Neural cell (in vitro differentiated cells): Measurements from ENCODE around the gene GP5. TPM values are rescaled to one million over a fixed set of nuclear protein-coding genes. Genes with fewer than 3 reads are reported as not detected.

Experiments used
- H2AFZ ChIP-seq: fragments of 200-600, 300-800 bp; sonication (generic), shearing (Covaris generic); 2 replicates; pipeline ENCODE4 v1.6.0; 2014; ENCODE audit warnings: low read depth, mild to moderate bottlenecking, antibody characterized with exemption, low read length, moderate library complexity
- H3F3A ChIP-seq: fragments of 200-600 bp; shearing (Covaris generic); 2 replicates; pipeline ENCODE4 v1.6.1; 2016; ENCODE audit warnings: mild to moderate bottlenecking, moderate library complexity, mixed read lengths, antibody characterized with exemption, low read length; ENCODE audit not compliant: insufficient read depth, poor library complexity, severe bottlenecking
- H3K27ac ChIP-seq: fragments of 200-600, 300-800 bp; sonication (generic), shearing (Covaris generic); 2 replicates; pipeline ENCODE4 v1.5.1; 2014; ENCODE audit warnings: mild to moderate bottlenecking, low read length, moderate library complexity
- H3K27me3 ChIP-seq: fragments of 300-800, 200-600 bp; sonication (generic), shearing (Covaris generic); 2 replicates; pipeline ENCODE4 v1.6.0; 2014; ENCODE audit warnings: mild to moderate bottlenecking, low read depth, low read length, moderate library complexity; ENCODE audit not compliant: insufficient read depth
- H3K36me3 ChIP-seq: fragments of 300-800, 200-600 bp; sonication (generic), shearing (Covaris generic); 2 replicates; pipeline ENCODE4 v1.5.1; 2014; ENCODE audit warnings: mild to moderate bottlenecking, antibody characterized with exemption, low read length, moderate library complexity; ENCODE audit not compliant: insufficient read depth
- H3K4me2 ChIP-seq: fragments of 300-800, 200-600 bp; sonication (generic), shearing (Covaris generic); 2 replicates; pipeline ENCODE4 v1.6.0; 2014; ENCODE audit warnings: mild to moderate bottlenecking, low read length
- H3K4me3 ChIP-seq: fragments of 300-800, 200-600 bp; sonication (generic), shearing (Covaris generic); 2 replicates; pipeline ENCODE4 v1.5.1; 2014; ENCODE audit warnings: mild to moderate bottlenecking, low read length, moderate library complexity
- H3K79me2 ChIP-seq: fragments of 200-600 bp; shearing (Covaris generic); replicated peaks from 2 replicates; pipeline ENCODE4 v1.6.0; 2014; ENCODE audit warnings: mild to moderate bottlenecking, low read length, moderate library complexity; ENCODE audit not compliant: insufficient read depth
- H3K9ac ChIP-seq: fragments of 300-800, 200-600 bp; sonication (generic), shearing (Covaris generic); 2 replicates; pipeline ENCODE4 v1.6.1; 2016; ENCODE audit warnings: mild to moderate bottlenecking, low read length, mixed read lengths
- H3K9me2 ChIP-seq: fragments of 200-600 bp; shearing (Covaris generic); 2 replicates; pipeline ENCODE4 v1.6.1; 2016; ENCODE audit warnings: mild to moderate bottlenecking, low read length, mixed read lengths; ENCODE audit not compliant: insufficient read depth
- H3K9me3 ChIP-seq: fragments of 200-600, 300-800 bp; sonication (generic), shearing (Covaris generic); 2 replicates; pipeline ENCODE4 v1.6.1; 2016; ENCODE audit warnings: mild to moderate bottlenecking, mixed run types, low read length, moderate library complexity, mixed read lengths
- H4K20me1 ChIP-seq: fragments of 200-600 bp; shearing (Covaris generic); 2 replicates; pipeline ENCODE4 v1.6.1; 2016; ENCODE audit warnings: mild to moderate bottlenecking, mixed run types; ENCODE audit not compliant: insufficient read depth
- EP300 ChIP-seq: fragments of 450-650 bp; conservative IDR thresholded peaks from 2 replicates; pipeline ENCODE4 v1.6.1; 2014; ENCODE audit warnings: antibody characterized with exemption, mild to moderate bottlenecking, moderate library complexity; ENCODE audit not compliant: poor library complexity, severe bottlenecking
- EZH2 ChIP-seq: fragments of 200-600, 300-800 bp; shearing (Covaris generic), sonication (generic); IDR thresholded peaks from 2 replicates; pipeline ENCODE4 v1.6.1; 2014; ENCODE audit warnings: antibody characterized with exemption, low read length, borderline replicate concordance, mild to moderate bottlenecking; ENCODE audit not compliant: insufficient read depth, poor library complexity, severe bottlenecking
- MXI1 ChIP-seq: fragments of 450-650 bp; conservative IDR thresholded peaks from 2 replicates; pipeline ENCODE4 v1.6.1; 2014; ENCODE audit warnings: antibody characterized with exemption, mild to moderate bottlenecking; ENCODE audit not compliant: poor library complexity, severe bottlenecking
- POLR2AphosphoS5 ChIP-seq: IDR thresholded peaks from 2 replicates; pipeline ENCODE4 v1.6.1; 2012
- RAD21 ChIP-seq: fragments of 450-650 bp; conservative IDR thresholded peaks from 2 replicates; pipeline ENCODE4 v1.6.1; 2014; ENCODE audit warnings: antibody characterized with exemption, mild to moderate bottlenecking, moderate library complexity
- SMC3 ChIP-seq: fragments of 450-650 bp; conservative IDR thresholded peaks from 2 replicates; pipeline ENCODE4 v1.6.1; 2014; ENCODE audit warnings: antibody characterized with exemption, mild to moderate bottlenecking, moderate library complexity; ENCODE audit not compliant: poor library complexity
- TAF1 ChIP-seq: IDR thresholded peaks from 2 replicates; pipeline ENCODE4 v1.6.1; 2012; ENCODE audit warnings: low read depth
- polyA plus RNA-seq: library from polyadenylated mRNA; depleted of rRNA; stranded (reverse); fragments of >200 nt; gene quantifications from 2 replicates; pipeline ENCODE4 v1.2.3, GENCODE V29; 2014
- TF ChIP-seq, protein P1 (sequence below): fragments of 450-650 bp; IDR thresholded peaks from 2 replicates; pipeline ENCODE4 v1.5.1; 2014; ENCODE audit warnings: antibody characterized with exemption, mild to moderate bottlenecking, moderate library complexity; ENCODE audit not compliant: poor library complexity, severe bottlenecking
- TF ChIP-seq, protein P2 (sequence below): IDR thresholded peaks from 2 replicates; pipeline ENCODE4 v1.6.1; 2012; ENCODE audit warnings: borderline replicate concordance

Gene GP5
- polyA plus RNA-seq, 1 donor from 2014 or later, result 0.14 TPM

DNA sequence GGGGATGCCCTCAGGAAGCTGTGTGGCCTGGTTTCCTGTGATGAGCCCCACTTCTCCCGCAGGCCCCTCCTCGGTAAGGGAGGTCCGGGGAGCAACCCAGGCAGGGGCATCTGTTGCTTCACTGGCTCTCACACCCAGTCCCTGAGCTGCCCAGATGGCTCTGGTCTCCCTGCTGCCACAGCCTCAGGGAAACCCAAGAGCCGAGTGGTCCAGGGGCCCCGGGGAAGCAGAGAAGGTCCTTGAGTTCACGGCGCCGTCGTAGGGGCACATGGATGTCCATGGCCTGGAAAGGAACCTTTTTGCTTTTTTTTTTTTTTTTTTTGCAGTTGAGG, 16.2 kb downstream of the GP5 start:
- H2AFZ ChIP-seq, result no peak overlapping the region
- H3K4me2 ChIP-seq, result no peak overlapping the region
- TF ChIP-seq RAD21 (no peak), EP300 (no peak), SMC3 (no peak), POLR2AphosphoS5 (no peak), EZH2 (no peak), MXI1 (no peak), TAF1 (no peak)
- TF ChIP-seq, protein P1, sequence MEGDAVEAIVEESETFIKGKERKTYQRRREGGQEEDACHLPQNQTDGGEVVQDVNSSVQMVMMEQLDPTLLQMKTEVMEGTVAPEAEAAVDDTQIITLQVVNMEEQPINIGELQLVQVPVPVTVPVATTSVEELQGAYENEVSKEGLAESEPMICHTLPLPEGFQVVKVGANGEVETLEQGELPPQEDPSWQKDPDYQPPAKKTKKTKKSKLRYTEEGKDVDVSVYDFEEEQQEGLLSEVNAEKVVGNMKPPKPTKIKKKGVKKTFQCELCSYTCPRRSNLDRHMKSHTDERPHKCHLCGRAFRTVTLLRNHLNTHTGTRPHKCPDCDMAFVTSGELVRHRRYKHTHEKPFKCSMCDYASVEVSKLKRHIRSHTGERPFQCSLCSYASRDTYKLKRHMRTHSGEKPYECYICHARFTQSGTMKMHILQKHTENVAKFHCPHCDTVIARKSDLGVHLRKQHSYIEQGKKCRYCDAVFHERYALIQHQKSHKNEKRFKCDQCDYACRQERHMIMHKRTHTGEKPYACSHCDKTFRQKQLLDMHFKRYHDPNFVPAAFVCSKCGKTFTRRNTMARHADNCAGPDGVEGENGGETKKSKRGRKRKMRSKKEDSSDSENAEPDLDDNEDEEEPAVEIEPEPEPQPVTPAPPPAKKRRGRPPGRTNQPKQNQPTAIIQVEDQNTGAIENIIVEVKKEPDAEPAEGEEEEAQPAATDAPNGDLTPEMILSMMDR, result no peak
- TF ChIP-seq, protein P2, sequence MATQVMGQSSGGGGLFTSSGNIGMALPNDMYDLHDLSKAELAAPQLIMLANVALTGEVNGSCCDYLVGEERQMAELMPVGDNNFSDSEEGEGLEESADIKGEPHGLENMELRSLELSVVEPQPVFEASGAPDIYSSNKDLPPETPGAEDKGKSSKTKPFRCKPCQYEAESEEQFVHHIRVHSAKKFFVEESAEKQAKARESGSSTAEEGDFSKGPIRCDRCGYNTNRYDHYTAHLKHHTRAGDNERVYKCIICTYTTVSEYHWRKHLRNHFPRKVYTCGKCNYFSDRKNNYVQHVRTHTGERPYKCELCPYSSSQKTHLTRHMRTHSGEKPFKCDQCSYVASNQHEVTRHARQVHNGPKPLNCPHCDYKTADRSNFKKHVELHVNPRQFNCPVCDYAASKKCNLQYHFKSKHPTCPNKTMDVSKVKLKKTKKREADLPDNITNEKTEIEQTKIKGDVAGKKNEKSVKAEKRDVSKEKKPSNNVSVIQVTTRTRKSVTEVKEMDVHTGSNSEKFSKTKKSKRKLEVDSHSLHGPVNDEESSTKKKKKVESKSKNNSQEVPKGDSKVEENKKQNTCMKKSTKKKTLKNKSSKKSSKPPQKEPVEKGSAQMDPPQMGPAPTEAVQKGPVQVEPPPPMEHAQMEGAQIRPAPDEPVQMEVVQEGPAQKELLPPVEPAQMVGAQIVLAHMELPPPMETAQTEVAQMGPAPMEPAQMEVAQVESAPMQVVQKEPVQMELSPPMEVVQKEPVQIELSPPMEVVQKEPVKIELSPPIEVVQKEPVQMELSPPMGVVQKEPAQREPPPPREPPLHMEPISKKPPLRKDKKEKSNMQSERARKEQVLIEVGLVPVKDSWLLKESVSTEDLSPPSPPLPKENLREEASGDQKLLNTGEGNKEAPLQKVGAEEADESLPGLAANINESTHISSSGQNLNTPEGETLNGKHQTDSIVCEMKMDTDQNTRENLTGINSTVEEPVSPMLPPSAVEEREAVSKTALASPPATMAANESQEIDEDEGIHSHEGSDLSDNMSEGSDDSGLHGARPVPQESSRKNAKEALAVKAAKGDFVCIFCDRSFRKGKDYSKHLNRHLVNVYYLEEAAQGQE, result no peak
- H4K20me1 ChIP-seq, result no peaks in the 10 kb centered on the region
- no peaks in the 10 kb centered on the region for H3F3A ChIP-seq
- H3K4me3 ChIP-seq, result no peak overlapping the region
- no peaks in the 10 kb centered on the region for H3K79me2 ChIP-seq
- H3K9ac ChIP-seq, result no peak overlapping the region
- H3K36me3 ChIP-seq, result no peaks in the 10 kb centered on the region
- H3K9me2 ChIP-seq, result no peaks in the 10 kb centered on the region
- no peaks in the 10 kb centered on the region for H3K27me3 ChIP-seq
- no peak overlapping the region for H3K27ac ChIP-seq
- H3K9me3 ChIP-seq, result peaks cover 3% of the 10 kb centered on the region

DNA sequence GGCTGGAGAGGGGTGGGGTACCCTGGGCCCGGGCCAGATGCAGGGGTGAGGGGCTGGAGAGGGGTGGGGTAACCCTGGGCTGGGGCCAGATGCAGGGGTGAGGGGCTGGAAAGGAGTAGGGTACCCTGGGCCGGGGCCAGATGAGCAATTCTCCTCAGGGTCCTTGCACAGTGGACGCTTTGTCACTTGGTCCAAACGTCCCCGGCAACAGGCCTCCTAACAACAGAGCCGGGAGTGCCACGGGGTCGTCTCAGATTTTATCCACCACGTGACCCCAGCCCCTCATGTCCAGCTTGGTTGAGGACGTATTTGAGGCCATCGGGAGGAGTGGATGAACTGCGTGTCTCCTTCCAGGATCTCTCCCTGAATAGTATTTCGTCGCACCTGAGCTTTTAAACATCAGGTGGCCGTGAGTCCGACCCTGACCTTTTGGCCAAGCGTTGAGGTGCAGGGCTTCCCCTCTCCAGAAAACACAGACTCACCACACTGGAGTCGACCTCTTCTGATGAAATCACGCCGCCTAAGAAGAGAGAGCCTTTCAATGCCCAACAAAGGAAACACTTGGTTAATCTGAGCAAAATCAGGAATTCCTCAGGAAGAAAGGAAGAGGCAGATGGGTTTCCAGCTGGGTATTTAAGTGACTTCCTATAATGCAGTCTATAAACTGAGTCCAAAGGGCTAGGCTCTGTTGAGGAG, 16.7 kb downstream of the GP5 start:
- H3K27ac ChIP-seq, result no peak overlapping the region
- no peaks in the 10 kb centered on the region for H3F3A ChIP-seq
- no peak overlapping the region for H3K4me3 ChIP-seq
- no peak overlapping the region for H3K9ac ChIP-seq
- H3K79me2 ChIP-seq, result no peaks in the 10 kb centered on the region
- no peak overlapping the region for H3K4me2 ChIP-seq
- no peaks in the 10 kb centered on the region for H3K36me3 ChIP-seq
- H3K9me3 ChIP-seq, result peaks cover 3% of the 10 kb centered on the region
- no peaks in the 10 kb centered on the region for H3K9me2 ChIP-seq
- H3K27me3 ChIP-seq, result no peaks in the 10 kb centered on the region
- no peak overlapping the region for H2AFZ ChIP-seq
- H4K20me1 ChIP-seq, result no peaks in the 10 kb centered on the region
- TF ChIP-seq, protein P2, result no peak
- TF ChIP-seq TAF1, result no peak
- no peak for TF ChIP-seq SMC3
- TF ChIP-seq POLR2AphosphoS5, result no peak
- TF ChIP-seq RAD21, result no peak
- TF ChIP-seq EZH2, result no peak
- TF ChIP-seq, protein P1, result no peak
- no peak for TF ChIP-seq EP300
- TF ChIP-seq MXI1, result no peak
